Sigmoid colon (tissue), 7 donors: ENCODE data around the gene AFAP1. TPM values are rescaled to one million over a fixed set of nuclear protein-coding genes. Genes with fewer than 3 reads are reported as not detected.

Experiments used
- DNase-seq: peaks from one replicate; pipeline ENCODE4 v3.0.0-alpha.2; 2019
- H3K27ac ChIP-seq, 4 donors: fragments of 200-600 bp; sonication (generic); one replicate each; pipeline ENCODE4 v1.5.1; 2016 to 2019; ENCODE audit warnings: mild to moderate bottlenecking in 1 of 4
- H3K27me3 ChIP-seq, 3 donors: fragments of 200-600 bp; sonication (generic); one replicate each; pipeline ENCODE4 v1.5.1; 2019; ENCODE audit warnings: mild to moderate bottlenecking in 1 of 3
- H3K36me3 ChIP-seq, 4 donors: fragments of 200-600 bp; sonication (generic); one replicate each; pipeline ENCODE4 v1.5.1; 2016 to 2019
- H3K4me1 ChIP-seq, 4 donors: fragments of 200-600 bp; sonication (generic); one replicate each; pipeline ENCODE4 v1.5.1; 2017 to 2019
- H3K4me3 ChIP-seq, 4 donors: fragments of 200-600 bp; sonication (generic); one replicate each; pipeline ENCODE4 v1.5.1; 2017 to 2019; ENCODE audit warnings: mild to moderate bottlenecking in 2 of 4, moderate library complexity in 1 of 4
- H3K9me3 ChIP-seq, 4 donors: fragments of 200-600 bp in 3 of 4; sonication (generic) in 3 of 4; one replicate each; pipeline versions ENCODE4 v1.5.1 to v1.6.1; 2013 to 2019
- CTCF ChIP-seq, 4 experiments: fragments of 450-650 bp in 3 of 4; fragments of 200-600 bp in 1 of 4; IDR thresholded peaks; one replicate each; pipeline ENCODE4 v1.5.1; 2016 to 2019; ENCODE audit warnings: antibody characterized with exemption in 4 of 4, mild to moderate bottlenecking in 3 of 4, moderate library complexity in 2 of 4
- EP300 ChIP-seq, 4 donors: sonication (generic); formaldehyde crosslinking; IDR thresholded peaks; one replicate each; pipeline ENCODE4 v1.6.1; 2017; ENCODE audit warnings: antibody characterized with exemption in 4 of 4
- POLR2A ChIP-seq, 2 donors: fragments of 450-650 bp; IDR thresholded peaks; one replicate each; pipeline ENCODE4 v1.6.1; 2016; ENCODE audit warnings: antibody characterized with exemption in 2 of 2, mild to moderate bottlenecking in 2 of 2, moderate library complexity in 2 of 2
- POLR2AphosphoS5 ChIP-seq, 4 donors: sonication (generic); formaldehyde crosslinking; IDR thresholded peaks; one replicate each; pipeline ENCODE4 v1.6.1; 2017; ENCODE audit warnings: antibody characterized with exemption in 4 of 4
- WGBS, 2 donors: extraction: QIAGEN DNeasy Blood & Tissue Kit; methylation state at CpG; one replicate each; pipeline ENCODE4 v1.1.7; 2013; 5-methylcytosine and 5-hydroxymethylcytosine counted together
- intact Hi-C: fragments of 100-400 bp; cut with DNase I; formaldehyde crosslinking; loops from one replicate; pipeline ENCODE4 v1.15.1; 2023
- polyA plus RNA-seq, 3 donors: library from polyadenylated mRNA; stranded (reverse); fragments of 200-250 nt; gene quantifications; one replicate each; pipeline ENCODE4 v1.2.3, GENCODE V29; 2013
- total RNA-seq, 4 donors: library from RNA; depleted of rRNA; stranded (reverse); fragments of >200 nt; gene quantifications; one replicate each; pipeline ENCODE4 v1.1.0, GENCODE V29; 2016
- donor health status: healthy with polysubstance abuse.
- donor health status: Bipolar disorder and iron deficiency.
- donor health status: healthy.

The AFAP1 gene
- total and polyA plus RNA-seq, 7 donors, result 7.6 to 51.3 (median 24.0) TPM

GRCh38 chr4:7854697-7855370, 84.8 kb downstream of the AFAP1 start:
- no peaks in the 10 kb centered on the region for H3K9me3 ChIP-seq
- no peaks in the 10 kb centered on the region for H3K27me3 ChIP-seq
- WGBS, 2 donors, result 70 to 81% methylated on average over 9 of the region's 9 CpGs
- H3K4me1 ChIP-seq, result peaks cover 0 to 63% (median 47%) of the 10 kb centered on the region in 4 donors
- H3K4me3 ChIP-seq, result no peak overlapping the region
- peak overlapping the region in 3 of 4 donors; percentile 47 to 80 (median 74) for H3K27ac ChIP-seq
- TF ChIP-seq EP300 (IDR thresholded peaks at IDR 0.05), result no peak
- no peak for TF ChIP-seq POLR2A (IDR thresholded peaks at IDR 0.05)
- peak; percentile 26 for DNase-seq
- intact Hi-C loops, result no loop called here
- H3K36me3 ChIP-seq, result peaks cover 0 to 35% (median 7%) of the 10 kb centered on the region in 4 donors

GRCh38 chr4:7854216-7854615, 85.4 kb downstream of the AFAP1 start:
- intact Hi-C loops, result no loop called here
- Histone ChIP-seq H3K27me3 (no peaks in the 10 kb centered on the region), H3K27ac (peak overlapping the region in 3 of 4 donors; percentile 24 to 80 (median 74)), H3K36me3 (peaks cover 0 to 35% (median 7%) of the 10 kb centered on the region in 4 donors), H3K4me3 (no peak overlapping the region), H3K4me1 (peaks cover 0 to 58% (median 49%) of the 10 kb centered on the region in 4 donors), H3K9me3 (no peaks in the 10 kb centered on the region)
- 84 to 93% methylated on average over 9 of the region's 9 CpGs for WGBS, 2 donors
- TF ChIP-seq EP300 (IDR thresholded peaks at IDR 0.05), result no peak
- TF ChIP-seq CTCF (IDR thresholded peaks at IDR 0.05), result no peak
- TF ChIP-seq POLR2A (IDR thresholded peaks at IDR 0.05), result no peak
- no peak for TF ChIP-seq POLR2AphosphoS5 (IDR thresholded peaks at IDR 0.05)
- DNase-seq, result peak; percentile 73

DNA sequence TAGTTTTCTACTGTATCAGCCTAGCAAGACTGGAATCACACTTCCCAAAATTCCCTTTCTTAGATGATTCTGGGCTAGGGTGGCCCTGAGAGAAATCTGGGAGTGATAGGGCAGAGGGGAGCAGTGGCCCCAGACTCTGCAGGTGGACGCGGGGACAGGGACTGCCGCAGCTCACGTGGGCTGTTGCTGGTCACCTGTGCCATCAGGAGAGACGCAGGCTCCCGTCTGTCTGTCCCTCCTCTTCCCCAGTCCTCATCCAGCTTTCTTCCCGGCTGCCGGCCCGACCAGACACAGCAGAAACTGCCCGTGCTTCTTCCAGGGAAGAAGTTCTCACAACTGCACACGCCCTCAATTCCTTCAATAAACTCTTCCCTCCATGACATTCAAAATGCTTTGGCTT, 86.4 kb downstream of the AFAP1 start:
- peak; percentile 55 for DNase-seq
- no peak for TF ChIP-seq EP300 (IDR thresholded peaks at IDR 0.05)
- no peak for TF ChIP-seq POLR2A (IDR thresholded peaks at IDR 0.05)
- no peak for TF ChIP-seq CTCF (IDR thresholded peaks at IDR 0.05)
- no peak for TF ChIP-seq POLR2AphosphoS5 (IDR thresholded peaks at IDR 0.05)
- no peaks in the 10 kb centered on the region for H3K9me3 ChIP-seq
- H3K4me3 ChIP-seq, result no peak overlapping the region
- intact Hi-C loops, result no loop called here
- H3K36me3 ChIP-seq, result peaks cover 0 to 35% (median 7%) of the 10 kb centered on the region in 4 donors
- no peaks in the 10 kb centered on the region for H3K27me3 ChIP-seq
- H3K27ac ChIP-seq, result peak overlapping the region in 3 of 4 donors; percentile 24 to 80 (median 74)
- H3K4me1 ChIP-seq, result peaks cover 0 to 55% (median 47%) of the 10 kb centered on the region in 4 donors
- 92 to 93% methylated on average over 11 of the region's 11 CpGs for WGBS, 2 donors

DNA sequence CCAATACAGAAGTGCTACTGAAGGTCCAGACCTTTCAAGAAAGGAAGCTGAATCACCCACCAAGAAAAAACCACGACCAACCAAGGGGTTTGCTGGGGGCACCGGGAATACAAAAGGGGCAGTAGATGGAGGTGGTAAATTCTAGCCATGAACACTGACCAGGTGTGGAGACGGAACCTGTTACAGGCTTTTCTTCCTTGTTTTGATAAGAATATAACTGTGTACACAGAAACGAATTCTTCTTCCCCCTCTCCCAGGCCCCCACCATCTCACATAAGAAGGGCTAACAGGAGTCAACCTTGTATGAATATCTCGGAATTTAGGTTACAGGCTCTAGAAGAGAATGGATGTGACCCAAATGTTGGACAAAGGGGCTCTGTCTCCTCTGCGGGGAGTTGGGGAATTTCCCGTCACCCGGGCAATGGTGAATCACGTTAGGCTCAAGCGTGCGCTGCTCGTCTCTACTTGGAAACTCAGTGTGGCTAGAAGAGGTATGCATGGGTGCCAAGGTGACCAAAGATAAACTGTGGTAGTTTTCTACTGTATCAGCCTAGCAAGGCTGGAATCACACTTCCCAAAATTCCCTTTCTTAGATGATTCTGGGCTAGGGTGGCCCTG, 87.0 kb downstream of the AFAP1 start:
- no peak overlapping the region for H3K4me3 ChIP-seq
- DNase-seq, result peak; percentile 66
- intact Hi-C loops, result no loop called here
- no peaks in the 10 kb centered on the region for H3K27me3 ChIP-seq
- peaks cover 0 to 50% (median 41%) of the 10 kb centered on the region in 4 donors for H3K4me1 ChIP-seq
- H3K9me3 ChIP-seq, result no peaks in the 10 kb centered on the region
- H3K36me3 ChIP-seq, result peaks cover 0 to 35% (median 7%) of the 10 kb centered on the region in 4 donors
- H3K27ac ChIP-seq, result peak overlapping the region in 3 of 4 donors; percentile 24 to 80 (median 74)
- 28 to 66% methylated on average over 12 of the region's 12 CpGs for WGBS, 2 donors
- no peak for TF ChIP-seq POLR2AphosphoS5 (IDR thresholded peaks at IDR 0.05)
- TF ChIP-seq CTCF (IDR thresholded peaks at IDR 0.05), result no peak
- TF ChIP-seq EP300 (IDR thresholded peaks at IDR 0.05), result no peak
- TF ChIP-seq POLR2A (IDR thresholded peaks at IDR 0.05), result no peak

- intact Hi-C loops, result no loop called here
- Histone ChIP-seq H3K9me3 (no peaks in the 10 kb centered on the region), H3K36me3 (peaks cover 0 to 35% (median 7%) of the 10 kb centered on the region in 4 donors), H3K4me3 (no peak overlapping the region), H3K27ac (no peak overlapping the region), H3K4me1 (peaks cover 0 to 49% (median 38%) of the 10 kb centered on the region in 4 donors), H3K27me3 (no peaks in the 10 kb centered on the region)
- WGBS, 2 donors, result 89 to 92% methylated on average over 11 of the region's 11 CpGs
- TF ChIP-seq POLR2AphosphoS5 (IDR thresholded peaks at IDR 0.05) (no peak), EP300 (IDR thresholded peaks at IDR 0.05) (no peak), CTCF (IDR thresholded peaks at IDR 0.05) (no peak), POLR2A (IDR thresholded peaks at IDR 0.05) (no peak)
- peak; percentile 48 for DNase-seq
Observed at GRCh38 chr4:7850489-7850888, 89.2 kb downstream of the AFAP1 start.
